Parathyroid adenoma (tissue), 2 donors: Measurements from ENCODE around the gene POFUT2.

Source experiments
- H2AFZ ChIP-seq: fragments of 300-600 bp; sonication (generic); one replicate; pipeline ENCODE4 v1.7.0; 2017; ENCODE audit warnings: antibody characterized with exemption, mild to moderate bottlenecking
- H3K27ac ChIP-seq: fragments of 300-600 bp; sonication (generic); one replicate; pipeline ENCODE4 v1.7.0; 2017
- H3K27me3 ChIP-seq: fragments of 300-600 bp; sonication (generic); one replicate; pipeline ENCODE4 v1.7.0; 2017; ENCODE audit warnings: low read length; ENCODE audit not compliant: control insufficient read depth, insufficient read depth
- H3K36me3 ChIP-seq: fragments of 300-600 bp; sonication (generic); one replicate; pipeline ENCODE4 v1.7.0; 2017; ENCODE audit warnings: low read length; ENCODE audit not compliant: control insufficient read depth, insufficient read depth
- H3K4me1 ChIP-seq: fragments of 300-600 bp; sonication (generic); one replicate; pipeline ENCODE4 v1.7.0; 2017; ENCODE audit warnings: control low read depth
- H3K4me2 ChIP-seq: fragments of 300-600 bp; sonication (generic); one replicate; pipeline ENCODE4 v1.7.0; 2017; ENCODE audit warnings: low read length
- H3K4me3 ChIP-seq: fragments of 300-600 bp; sonication (generic); one replicate; pipeline ENCODE4 v1.7.0; 2017; ENCODE audit warnings: low read depth, low read length
- H3K79me2 ChIP-seq: fragments of 300-600 bp; sonication (generic); one replicate; pipeline ENCODE4 v1.7.0; 2017; ENCODE audit warnings: control low read depth
- H3K9ac ChIP-seq: fragments of 300-600 bp; sonication (generic); one replicate; pipeline ENCODE4 v1.7.0; 2017; ENCODE audit warnings: mild to moderate bottlenecking
- H3K9me3 ChIP-seq: fragments of 300-600 bp; sonication (generic); one replicate; pipeline ENCODE4 v1.7.0; 2017; ENCODE audit warnings: low read length; ENCODE audit not compliant: control insufficient read depth
- CTCF ChIP-seq: fragments of 300-600 bp; sonication (generic); IDR thresholded peaks from one replicate; pipeline ENCODE4 v1.7.0; 2017; ENCODE audit warnings: antibody characterized with exemption, mild to moderate bottlenecking
- donor health status: primary hyperparathyroidism.

Gene POFUT2

GRCh38 chr21:45283035-45283610 lies 4.6 kb downstream of the POFUT2 start:
- H3K4me1 ChIP-seq = no peaks in the 10 kb centered on the region
- H3K36me3 ChIP-seq = no peaks in the 10 kb centered on the region
- H2AFZ ChIP-seq = no peak overlapping the region

GRCh38 chr21:45282283-45283034 lies 5.2 kb downstream of the POFUT2 start:
- Histone ChIP-seq H3K79me2 (no peaks in the 10 kb centered on the region), H3K27ac (no peak overlapping the region), H3K9me3 (no peaks in the 10 kb centered on the region), H3K4me3 (no peak overlapping the region), H3K27me3 (no peaks in the 10 kb centered on the region), H3K9ac (no peak overlapping the region), H3K4me1 (no peaks in the 10 kb centered on the region), H3K36me3 (no peaks in the 10 kb centered on the region), H3K4me2 (no peak overlapping the region), H2AFZ (no peak overlapping the region)
- TF ChIP-seq CTCF = no peak

More at GRCh38 chr21:45283035-45283610, 4.6 kb downstream of the POFUT2 start:
- no peaks in the 10 kb centered on the region for H3K79me2 ChIP-seq
- TF ChIP-seq CTCF = no peak
- no peaks in the 10 kb centered on the region for H3K9me3 ChIP-seq
- no peak overlapping the region for H3K4me3 ChIP-seq
- no peak overlapping the region for H3K4me2 ChIP-seq
- no peak overlapping the region for H3K9ac ChIP-seq
- H3K27ac ChIP-seq = no peak overlapping the region
- no peaks in the 10 kb centered on the region for H3K27me3 ChIP-seq

GRCh38 chr21:45281411-45282282 lies 6.0 kb downstream of the POFUT2 start:
- Histone ChIP-seq H3K79me2 (no peaks in the 10 kb centered on the region), H2AFZ (no peak overlapping the region), H3K27ac (no peak overlapping the region), H3K4me1 (no peaks in the 10 kb centered on the region), H3K9ac (no peak overlapping the region), H3K36me3 (no peaks in the 10 kb centered on the region), H3K9me3 (no peaks in the 10 kb centered on the region), H3K4me3 (no peak overlapping the region), H3K27me3 (no peaks in the 10 kb centered on the region), H3K4me2 (no peak overlapping the region)
- no peak for TF ChIP-seq CTCF

- Histone ChIP-seq H2AFZ (no peak overlapping the region), H3K36me3 (no peaks in the 10 kb centered on the region), H3K4me2 (no peak overlapping the region), H3K4me3 (no peak overlapping the region), H3K27me3 (no peaks in the 10 kb centered on the region), H3K4me1 (no peaks in the 10 kb centered on the region), H3K9ac (no peak overlapping the region), H3K79me2 (no peaks in the 10 kb centered on the region), H3K27ac (no peak overlapping the region), H3K9me3 (no peaks in the 10 kb centered on the region)
- TF ChIP-seq CTCF = no peak
Measured at GRCh38 chr21:45280969-45281368, 6.7 kb downstream of the POFUT2 start.
